Activated CD8-positive, alpha-beta T cell treated with anti-CD3 and anti-CD28 coated beads for 36 hours (primary cell): ENCODE measurements around the gene PLAGL2. TPM values are rescaled to one million over a fixed set of nuclear protein-coding genes. Genes with fewer than 3 reads are reported as not detected.
A peak's percentile ranks its signal among the peaks of the same experiment; 100 is the strongest.

ENCODE experiments used
- ATAC-seq: fragments of 200-7000 bp; cut with Tn5 transposase; one replicate; pipeline ENCODE4 v1.10.0; 2021; ENCODE audit warnings: mild to moderate bottlenecking, moderate library complexity
- CTCF ChIA-PET: fragments of 350-600 bp; sonication (Branson Sonifier 250); formaldehyde crosslinking; loops from one replicate; lab custom pipeline; 2021; ENCODE audit warnings: antibody characterized with exemption; lab: Charles Lee
- POLR2A ChIA-PET: fragments of 350-600 bp; sonication (Branson Sonifier 250); formaldehyde crosslinking; loops from one replicate; lab custom pipeline; 2021; ENCODE audit warnings: antibody characterized with exemption; lab: Charles Lee
- DNase-seq: peaks from one replicate; pipeline ENCODE4 v3.0.0-alpha.2; 2020
- H3K27ac Mint-ChIP-seq: one replicate; pipeline ENCODE4 v1.8.0; 2021; ENCODE audit warnings: mild to moderate bottlenecking, mixed read lengths
- H3K27me3 Mint-ChIP-seq: one replicate; pipeline ENCODE4 v1.8.0; 2021; ENCODE audit warnings: mixed read lengths
- H3K36me3 Mint-ChIP-seq: one replicate; pipeline ENCODE4 v1.8.0; 2021; ENCODE audit warnings: low read depth, mixed read lengths
- H3K4me1 Mint-ChIP-seq: one replicate; pipeline ENCODE4 v1.8.0; 2021; ENCODE audit warnings: low read depth, mixed read lengths
- H3K4me3 Mint-ChIP-seq: one replicate; pipeline ENCODE4 v1.8.0; 2021; ENCODE audit warnings: mild to moderate bottlenecking, moderate library complexity, mixed read lengths
- H3K9me3 Mint-ChIP-seq: one replicate; pipeline ENCODE4 v1.8.0; 2021; ENCODE audit warnings: mixed read lengths
- intact Hi-C: fragments of 100-400 bp; cut with micrococcal nuclease; formaldehyde crosslinking; loops from one replicate; pipeline ENCODE4 v1.10.0; 2022
- total RNA-seq, 2 experiments: library from RNA; stranded (reverse); gene quantifications; one replicate each; pipeline ENCODE4 v1.2.3, GENCODE V29; 2021
- TF ChIP-seq, protein P1 (sequence below): fragments of 200-600 bp; IDR thresholded peaks from one replicate; pipeline ENCODE4 v1.8.0; 2022; ENCODE audit warnings: antibody characterized with exemption, mild to moderate bottlenecking

The PLAGL2 gene
- total RNA-seq, 2 experiments from 2014 or later = 70.6 to 71.5 TPM

DNA sequence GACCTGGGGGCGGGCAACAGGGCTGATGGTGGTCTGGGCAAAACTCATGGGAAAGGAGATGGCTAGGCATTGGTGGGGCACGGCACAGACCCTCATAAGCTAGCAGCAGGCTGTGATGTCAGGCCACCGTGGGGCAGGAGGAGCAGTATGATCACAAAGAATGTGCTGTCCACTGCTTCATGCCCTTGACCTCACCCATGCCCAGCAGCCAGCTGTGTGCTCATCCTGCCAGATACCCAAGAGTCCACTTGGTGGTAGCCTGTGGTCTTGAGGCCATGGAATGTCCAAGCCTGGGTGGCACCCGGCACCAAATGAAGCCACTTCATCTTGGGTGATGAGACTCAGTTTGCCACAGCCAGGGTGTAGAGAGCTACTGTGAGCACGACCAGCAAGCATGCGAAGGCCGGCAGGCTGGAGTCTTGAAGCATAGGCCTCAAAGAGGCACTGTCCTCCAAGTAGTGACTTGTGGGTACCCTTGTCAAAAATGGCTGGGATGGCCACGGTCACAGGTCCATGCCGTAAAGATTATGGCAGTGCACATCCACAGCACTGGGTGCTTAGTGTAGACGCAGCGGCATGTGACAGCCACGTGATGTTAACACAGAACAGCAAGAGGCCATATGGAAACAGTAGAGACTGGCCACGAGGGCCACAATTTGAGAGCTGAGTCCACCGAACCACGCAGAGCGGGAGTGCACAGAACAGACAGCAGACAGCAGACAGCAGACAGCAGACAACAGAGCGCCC is 19.0 kb downstream of the PLAGL2 start:
- Mint-ChIP-seq H3K27me3 (no peaks in the 10 kb centered on the region), H3K9me3 (no peaks in the 10 kb centered on the region), H3K4me3 (peak overlapping the region; percentile 69), H3K4me1 (peaks cover 45% of the 10 kb centered on the region), H3K27ac (peak overlapping the region; percentile 75), H3K36me3 (peaks cover 13% of the 10 kb centered on the region)
- TF ChIP-seq, protein P1, sequence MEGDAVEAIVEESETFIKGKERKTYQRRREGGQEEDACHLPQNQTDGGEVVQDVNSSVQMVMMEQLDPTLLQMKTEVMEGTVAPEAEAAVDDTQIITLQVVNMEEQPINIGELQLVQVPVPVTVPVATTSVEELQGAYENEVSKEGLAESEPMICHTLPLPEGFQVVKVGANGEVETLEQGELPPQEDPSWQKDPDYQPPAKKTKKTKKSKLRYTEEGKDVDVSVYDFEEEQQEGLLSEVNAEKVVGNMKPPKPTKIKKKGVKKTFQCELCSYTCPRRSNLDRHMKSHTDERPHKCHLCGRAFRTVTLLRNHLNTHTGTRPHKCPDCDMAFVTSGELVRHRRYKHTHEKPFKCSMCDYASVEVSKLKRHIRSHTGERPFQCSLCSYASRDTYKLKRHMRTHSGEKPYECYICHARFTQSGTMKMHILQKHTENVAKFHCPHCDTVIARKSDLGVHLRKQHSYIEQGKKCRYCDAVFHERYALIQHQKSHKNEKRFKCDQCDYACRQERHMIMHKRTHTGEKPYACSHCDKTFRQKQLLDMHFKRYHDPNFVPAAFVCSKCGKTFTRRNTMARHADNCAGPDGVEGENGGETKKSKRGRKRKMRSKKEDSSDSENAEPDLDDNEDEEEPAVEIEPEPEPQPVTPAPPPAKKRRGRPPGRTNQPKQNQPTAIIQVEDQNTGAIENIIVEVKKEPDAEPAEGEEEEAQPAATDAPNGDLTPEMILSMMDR = no peak
- no peak for DNase-seq
- ATAC-seq = no peak
- intact Hi-C loops = no loop called here
- ChIA-PET POLR2A (interaction anchor here (0.8 to 7.4 kb wide), 5 partner anchors 14 to 44 kb away, joined by 3 to 60 read pairs (median 6); no protein-coding TSS in a partner anchor), CTCF (no interaction called here)

- peaks cover 26% of the 10 kb centered on the region for H3K4me1 Mint-ChIP-seq
- intact Hi-C loops = no loop called here
- ATAC-seq = no peak
- no peak for DNase-seq
- H3K4me3 Mint-ChIP-seq = no peak overlapping the region
- POLR2A ChIA-PET = interaction anchor here (7.4 kb wide), 1 partner anchor 16 kb away, joined by 60 read pairs; no protein-coding TSS in a partner anchor
- H3K9me3 Mint-ChIP-seq = no peaks in the 10 kb centered on the region
- peaks cover 5% of the 10 kb centered on the region for H3K36me3 Mint-ChIP-seq
- H3K27me3 Mint-ChIP-seq = no peaks in the 10 kb centered on the region
- no peak overlapping the region for H3K27ac Mint-ChIP-seq
- CTCF ChIA-PET = no interaction called here
- TF ChIP-seq, protein P1 = no peak
Observed at GRCh38 chr20:32186506-32186905, 21.0 kb downstream of the PLAGL2 start.

GRCh38 chr20:32184961-32185603 is 22.5 kb downstream of the PLAGL2 start:
- ChIA-PET CTCF (no interaction called here), POLR2A (interaction anchor here (1.5 kb wide), 1 partner anchor 10 kb away, joined by 3 read pairs; no protein-coding TSS in a partner anchor)
- Mint-ChIP-seq H3K36me3 (peaks cover 3% of the 10 kb centered on the region), H3K4me1 (peaks cover 14% of the 10 kb centered on the region), H3K4me3 (no peak overlapping the region), H3K27me3 (no peaks in the 10 kb centered on the region), H3K27ac (no peak overlapping the region), H3K9me3 (no peaks in the 10 kb centered on the region)
- DNase-seq = no peak
- TF ChIP-seq, protein P1 = no peak
- intact Hi-C loops = no loop called here
- no peak for ATAC-seq

- Mint-ChIP-seq H3K9me3 (no peaks in the 10 kb centered on the region), H3K4me1 (peaks cover 8% of the 10 kb centered on the region), H3K27me3 (no peaks in the 10 kb centered on the region), H3K4me3 (no peak overlapping the region), H3K36me3 (peaks cover 3% of the 10 kb centered on the region), H3K27ac (no peak overlapping the region)
- ATAC-seq (no peak), DNase-seq (no peak)
- intact Hi-C loops = no loop called here
- CTCF ChIA-PET = no interaction called here
- POLR2A ChIA-PET = interaction anchor here (0.6 to 1.5 kb wide), 3 partner anchors 11 to 17 kb away, joined by 3 read pairs; no protein-coding TSS in a partner anchor
- TF ChIP-seq, protein P1 = no peak
Observed at GRCh38 chr20:32183947-32184635, 23.5 kb downstream of the PLAGL2 start.
